ENCODE measurements around the gene KCNN2.

The KCNN2 gene

DNA sequence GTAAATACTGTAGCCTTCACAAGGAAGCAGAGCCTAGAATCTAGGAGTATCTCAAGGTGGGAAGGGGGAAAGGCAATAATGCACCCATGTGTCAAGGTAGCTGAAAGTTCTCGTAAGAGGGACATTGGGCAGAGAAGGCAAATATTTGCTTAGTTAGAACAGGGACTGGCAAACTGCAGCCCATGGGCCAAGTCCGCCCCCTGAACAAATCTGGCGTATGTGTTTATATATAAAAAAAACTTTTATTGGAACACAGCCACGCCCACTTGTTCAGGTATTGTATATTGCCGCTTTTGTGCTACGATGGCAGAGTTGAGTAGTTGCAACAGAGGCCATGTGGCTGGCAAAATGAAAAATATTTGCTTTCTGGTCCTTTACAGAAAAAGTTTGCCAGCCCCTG lies 16.1 kb downstream of the KCNN2 start:
- Mint-ChIP-seq H3K9me3 (no peaks in the 10 kb centered on the region), H3K27me3 (ENCODE audit: low read depth, poor library complexity) (peaks cover 2% of the 10 kb centered on the region), H3K4me3 (no peak overlapping the region), H3K36me3 (ENCODE audit: low read depth) (no peaks in the 10 kb centered on the region), H3K27ac (no peak overlapping the region), H3K4me1 (peaks cover 5% of the 10 kb centered on the region)
- no peak for DNase-seq
- TF ChIP-seq, protein P1, sequence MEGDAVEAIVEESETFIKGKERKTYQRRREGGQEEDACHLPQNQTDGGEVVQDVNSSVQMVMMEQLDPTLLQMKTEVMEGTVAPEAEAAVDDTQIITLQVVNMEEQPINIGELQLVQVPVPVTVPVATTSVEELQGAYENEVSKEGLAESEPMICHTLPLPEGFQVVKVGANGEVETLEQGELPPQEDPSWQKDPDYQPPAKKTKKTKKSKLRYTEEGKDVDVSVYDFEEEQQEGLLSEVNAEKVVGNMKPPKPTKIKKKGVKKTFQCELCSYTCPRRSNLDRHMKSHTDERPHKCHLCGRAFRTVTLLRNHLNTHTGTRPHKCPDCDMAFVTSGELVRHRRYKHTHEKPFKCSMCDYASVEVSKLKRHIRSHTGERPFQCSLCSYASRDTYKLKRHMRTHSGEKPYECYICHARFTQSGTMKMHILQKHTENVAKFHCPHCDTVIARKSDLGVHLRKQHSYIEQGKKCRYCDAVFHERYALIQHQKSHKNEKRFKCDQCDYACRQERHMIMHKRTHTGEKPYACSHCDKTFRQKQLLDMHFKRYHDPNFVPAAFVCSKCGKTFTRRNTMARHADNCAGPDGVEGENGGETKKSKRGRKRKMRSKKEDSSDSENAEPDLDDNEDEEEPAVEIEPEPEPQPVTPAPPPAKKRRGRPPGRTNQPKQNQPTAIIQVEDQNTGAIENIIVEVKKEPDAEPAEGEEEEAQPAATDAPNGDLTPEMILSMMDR (IDR thresholded peaks at IDR 0.05) = no peak

GRCh38 chr5:114380721-114381120 lies 18.9 kb downstream of the KCNN2 start:
- TF ChIP-seq, protein P1 (IDR thresholded peaks at IDR 0.05) = no peak
- Mint-ChIP-seq H3K27me3 (ENCODE audit: low read depth, poor library complexity) (peaks cover 2% of the 10 kb centered on the region), H3K9me3 (no peaks in the 10 kb centered on the region), H3K36me3 (ENCODE audit: low read depth) (no peaks in the 10 kb centered on the region), H3K27ac (no peak overlapping the region), H3K4me3 (no peak overlapping the region), H3K4me1 (peaks cover 5% of the 10 kb centered on the region)
- no peak for DNase-seq

- TF ChIP-seq, protein P1 (IDR thresholded peaks at IDR 0.05) = no peak
- no peaks in the 10 kb centered on the region for H3K36me3 Mint-ChIP-seq (ENCODE audit: low read depth)
- H3K9me3 Mint-ChIP-seq = no peaks in the 10 kb centered on the region
- no peaks in the 10 kb centered on the region for H3K4me1 Mint-ChIP-seq
- H3K27me3 Mint-ChIP-seq (ENCODE audit: low read depth, poor library complexity) = no peaks in the 10 kb centered on the region
- H3K4me3 Mint-ChIP-seq = no peak overlapping the region
- no peak for DNase-seq
- H3K27ac Mint-ChIP-seq = no peak overlapping the region
Observed at GRCh38 chr5:114387433-114387832, 25.6 kb downstream of the KCNN2 start.

- H3K36me3 Mint-ChIP-seq (ENCODE audit: low read depth) = no peaks in the 10 kb centered on the region
- no peaks in the 10 kb centered on the region for H3K27me3 Mint-ChIP-seq (ENCODE audit: low read depth, poor library complexity)
- no peaks in the 10 kb centered on the region for H3K9me3 Mint-ChIP-seq
- no peak overlapping the region for H3K27ac Mint-ChIP-seq
- no peak overlapping the region for H3K4me3 Mint-ChIP-seq
- no peaks in the 10 kb centered on the region for H3K4me1 Mint-ChIP-seq
- no peak for DNase-seq
- TF ChIP-seq, protein P1 (IDR thresholded peaks at IDR 0.05) = no peak
Observed at GRCh38 chr5:114390431-114390830, 28.6 kb downstream of the KCNN2 start.

GRCh38 chr5:114391321-114391720 lies 29.5 kb downstream of the KCNN2 start:
- H3K27ac Mint-ChIP-seq = no peak overlapping the region
- no peak for DNase-seq
- H3K27me3 Mint-ChIP-seq (ENCODE audit: low read depth, poor library complexity) = no peaks in the 10 kb centered on the region
- H3K36me3 Mint-ChIP-seq (ENCODE audit: low read depth) = no peaks in the 10 kb centered on the region
- H3K4me1 Mint-ChIP-seq = no peaks in the 10 kb centered on the region
- no peak overlapping the region for H3K4me3 Mint-ChIP-seq
- no peaks in the 10 kb centered on the region for H3K9me3 Mint-ChIP-seq
- TF ChIP-seq, protein P1 (IDR thresholded peaks at IDR 0.05) = no peak

- no peak for DNase-seq
- no peaks in the 10 kb centered on the region for H3K36me3 Mint-ChIP-seq (ENCODE audit: low read depth)
- no peak overlapping the region for H3K27ac Mint-ChIP-seq
- no peaks in the 10 kb centered on the region for H3K4me1 Mint-ChIP-seq
- no peaks in the 10 kb centered on the region for H3K27me3 Mint-ChIP-seq (ENCODE audit: low read depth, poor library complexity)
- no peak overlapping the region for H3K4me3 Mint-ChIP-seq
- TF ChIP-seq, protein P1 (IDR thresholded peaks at IDR 0.05) = no peak
- H3K9me3 Mint-ChIP-seq = peaks cover 11% of the 10 kb centered on the region
Observed at GRCh38 chr5:114393159-114393558, 31.3 kb downstream of the KCNN2 start.

All from nephron progenitor cell (in vitro differentiated cells).